ENCODE results near the gene P2RY2. TPM values are rescaled to one million over a fixed set of nuclear protein-coding genes. Genes with fewer than 3 reads are reported as not detected.
"Not testable (repeated sequence)": the region's sequence is repeated elsewhere in the genome, so short reads cannot be mapped to it uniquely, and the experiment has no call there.

P2RY2 gene
- polyA plus RNA-seq, 1 donor: 2.7 TPM

- DNase-seq: no peak
These were observed 29.8 kb upstream of the P2RY2 start for GRCh38 chr11:73188301-73188700.

DNA sequence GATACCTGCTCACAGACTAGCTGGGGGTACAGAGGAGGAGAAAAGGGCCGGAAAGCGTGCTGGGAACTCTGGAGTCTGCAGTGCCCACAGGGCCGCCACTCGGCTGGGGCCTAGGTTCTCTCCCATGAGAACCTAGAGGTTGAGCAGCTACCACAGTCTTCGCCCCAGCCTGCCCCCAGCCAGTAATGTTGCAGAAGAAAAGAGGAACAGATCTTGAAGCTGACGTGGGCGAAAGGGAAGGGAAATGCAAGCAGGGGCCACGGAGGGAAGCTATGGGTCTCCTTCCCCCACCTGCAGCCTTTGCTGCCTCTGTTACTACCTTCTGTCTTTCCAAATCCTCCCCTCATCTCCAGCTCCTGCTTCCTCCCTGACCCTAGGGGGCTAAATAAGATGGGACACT lies 28.8 kb upstream of the P2RY2 start:
- no peak for DNase-seq

- no peak for DNase-seq
These were observed 28.1 kb upstream of the P2RY2 start for GRCh38 chr11:73189723-73190556.

- DNase-seq: no peak
These were observed 27.6 kb upstream of the P2RY2 start for GRCh38 chr11:73190557-73190885.

- DNase-seq: no peak
These were observed 26.9 kb upstream of the P2RY2 start for GRCh38 chr11:73191151-73191550.

- DNase-seq: no peak
These were observed 25.8 kb upstream of the P2RY2 start for GRCh38 chr11:73192272-73192671.

DNA sequence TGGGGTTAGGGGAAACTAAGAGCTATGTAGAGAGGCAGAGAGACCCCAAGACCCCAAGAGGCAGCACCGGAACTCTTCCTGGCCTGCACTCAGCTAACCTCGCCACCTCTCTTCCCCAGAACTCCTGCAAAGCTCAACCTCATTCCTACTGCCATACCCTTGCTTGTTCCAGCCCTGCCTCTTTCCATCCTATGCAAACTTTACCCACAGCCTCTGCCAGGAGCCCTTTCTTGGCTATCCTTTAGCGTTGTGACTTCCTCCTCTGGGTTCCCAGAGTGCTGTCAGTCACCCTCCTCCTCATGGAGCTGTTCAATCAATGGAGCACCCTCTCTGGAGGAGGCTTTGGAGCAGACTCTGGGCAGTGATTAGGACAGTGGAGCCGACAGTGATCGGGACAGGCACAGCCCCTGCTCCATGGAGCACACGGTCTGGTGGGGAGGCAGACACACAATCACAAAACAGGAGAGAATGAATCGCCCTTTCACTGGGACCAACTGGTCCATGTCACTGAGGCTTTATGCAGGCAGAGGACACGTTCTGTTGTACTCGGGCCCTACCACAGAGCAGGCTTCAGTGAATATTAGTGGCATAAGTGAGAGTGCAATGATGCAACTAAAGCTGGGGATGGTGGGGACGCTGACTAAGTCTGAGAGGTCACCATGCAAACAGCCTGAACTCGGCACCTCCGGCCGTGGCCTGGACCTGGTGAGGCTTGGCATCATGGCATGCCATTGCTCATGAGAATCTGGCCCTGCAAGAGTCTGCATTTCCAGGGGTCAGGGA lies 24.6 kb upstream of the P2RY2 start:
- no peak for DNase-seq

- no peak for DNase-seq
These were observed 24.0 kb upstream of the P2RY2 start for GRCh38 chr11:73194034-73194507.

- no peak for DNase-seq
These were observed 23.5 kb upstream of the P2RY2 start for GRCh38 chr11:73194593-73194992.

DNA sequence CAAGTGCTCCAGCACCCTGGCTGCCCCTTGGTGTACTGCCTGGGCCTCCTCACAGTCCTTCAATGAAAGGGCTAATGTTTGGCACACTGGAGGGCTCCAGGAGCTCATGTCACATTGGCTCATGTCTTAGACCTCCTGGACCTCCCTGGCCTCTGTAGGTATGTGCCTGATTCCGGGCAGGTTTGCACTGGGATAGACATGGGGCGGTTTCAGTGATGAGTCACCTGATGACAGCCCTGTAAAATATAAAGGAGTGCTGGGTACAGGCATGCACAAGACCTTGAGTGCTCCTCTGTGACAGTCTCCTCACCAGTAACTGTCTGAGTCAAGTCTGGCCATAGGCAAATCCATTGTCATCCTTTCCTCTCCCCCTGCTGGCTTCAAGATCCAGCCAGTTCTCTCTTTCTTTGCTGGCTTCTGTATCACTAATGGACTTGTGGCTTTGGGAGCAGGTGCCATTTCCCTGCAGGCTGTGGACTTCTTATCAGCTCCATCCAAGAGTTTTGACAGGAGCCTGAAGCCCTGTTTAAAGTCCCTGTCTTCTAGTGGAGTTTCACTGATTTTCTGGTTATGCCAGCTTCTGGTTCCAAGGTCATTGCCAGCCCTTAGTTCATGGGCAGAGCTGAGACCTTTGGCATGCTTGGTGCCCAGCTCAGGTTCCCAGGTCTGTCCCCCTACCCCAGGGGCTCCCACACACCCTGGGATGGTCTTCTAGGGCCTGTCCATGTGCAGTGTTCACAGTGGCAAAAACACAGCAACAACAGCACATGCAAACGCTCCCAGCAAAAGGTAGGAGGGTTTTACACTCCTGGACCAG lies 22.7 kb upstream of the P2RY2 start:
- no peak for DNase-seq

- DNase-seq: no peak
These were observed 21.5 kb upstream of the P2RY2 start for GRCh38 chr11:73196576-73196975.

GRCh38 chr11:73197348-73197747 lies 20.7 kb upstream of the P2RY2 start:
- no peak for DNase-seq

DNA sequence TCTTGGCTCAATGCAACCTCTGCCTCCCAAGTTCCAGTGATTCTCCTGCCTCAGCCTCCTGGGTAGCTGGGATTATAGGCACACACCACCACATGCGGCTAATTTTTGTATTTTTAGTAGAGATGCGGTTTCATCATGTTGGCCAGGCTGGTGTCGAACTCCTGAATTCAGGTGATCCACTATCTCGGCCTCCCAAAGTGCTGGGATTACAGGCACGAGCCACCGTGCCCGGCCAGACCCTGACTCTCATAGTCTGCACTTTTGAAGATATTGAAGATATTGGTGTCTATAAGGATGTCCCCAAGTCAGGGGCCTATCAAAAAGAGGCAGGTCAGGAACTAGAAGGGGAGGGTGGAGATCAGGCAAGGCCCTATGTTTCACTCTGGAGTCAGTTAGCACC lies 20.3 kb upstream of the P2RY2 start:
- DNase-seq: not testable (repeated sequence)

GRCh38 chr11:73198677-73199076 lies 19.4 kb upstream of the P2RY2 start:
- no peak for DNase-seq

- no peak for DNase-seq
These were observed 18.6 kb upstream of the P2RY2 start for GRCh38 chr11:73199446-73199845.

DNA sequence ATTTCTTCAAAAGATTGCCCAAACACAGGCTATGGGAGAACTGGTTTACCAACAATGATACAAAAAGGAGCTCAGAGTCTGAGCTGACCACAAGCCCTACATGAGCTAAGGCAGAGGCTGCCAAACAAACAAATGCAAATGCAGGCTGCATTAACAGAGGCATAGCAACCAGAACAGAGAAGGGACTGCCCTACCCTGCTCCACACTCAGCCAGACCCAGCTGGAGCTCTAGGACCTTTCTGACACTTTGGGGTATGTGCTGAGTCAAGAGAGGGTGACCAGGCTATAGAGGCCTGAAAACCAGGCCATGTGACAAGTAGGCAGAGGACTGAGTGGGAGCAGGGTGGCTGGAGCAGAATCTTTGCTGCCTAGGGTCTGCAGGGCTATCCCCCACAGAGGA lies 17.8 kb upstream of the P2RY2 start:
- no peak for DNase-seq

DNA sequence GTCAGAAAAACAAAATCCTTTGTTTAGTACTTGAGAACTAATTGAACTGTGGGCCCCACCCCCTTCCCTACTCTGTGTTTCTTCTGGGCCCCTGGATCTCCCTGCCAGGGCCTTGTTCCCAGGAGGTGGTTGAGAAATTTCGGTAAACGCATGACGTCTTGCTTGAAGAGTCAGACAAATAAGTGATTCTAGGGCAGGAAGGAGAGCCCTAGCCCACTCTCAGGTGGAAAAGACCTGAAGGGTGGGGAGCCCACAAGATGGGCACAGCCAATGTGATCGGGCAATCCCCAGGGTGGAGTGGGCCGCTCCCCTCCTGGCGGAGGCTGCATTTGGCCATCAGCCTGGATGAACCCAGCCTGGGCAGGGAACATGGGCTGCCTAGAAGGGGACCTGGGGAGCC lies 16.8 kb upstream of the P2RY2 start:
- DNase-seq: no peak

DNA sequence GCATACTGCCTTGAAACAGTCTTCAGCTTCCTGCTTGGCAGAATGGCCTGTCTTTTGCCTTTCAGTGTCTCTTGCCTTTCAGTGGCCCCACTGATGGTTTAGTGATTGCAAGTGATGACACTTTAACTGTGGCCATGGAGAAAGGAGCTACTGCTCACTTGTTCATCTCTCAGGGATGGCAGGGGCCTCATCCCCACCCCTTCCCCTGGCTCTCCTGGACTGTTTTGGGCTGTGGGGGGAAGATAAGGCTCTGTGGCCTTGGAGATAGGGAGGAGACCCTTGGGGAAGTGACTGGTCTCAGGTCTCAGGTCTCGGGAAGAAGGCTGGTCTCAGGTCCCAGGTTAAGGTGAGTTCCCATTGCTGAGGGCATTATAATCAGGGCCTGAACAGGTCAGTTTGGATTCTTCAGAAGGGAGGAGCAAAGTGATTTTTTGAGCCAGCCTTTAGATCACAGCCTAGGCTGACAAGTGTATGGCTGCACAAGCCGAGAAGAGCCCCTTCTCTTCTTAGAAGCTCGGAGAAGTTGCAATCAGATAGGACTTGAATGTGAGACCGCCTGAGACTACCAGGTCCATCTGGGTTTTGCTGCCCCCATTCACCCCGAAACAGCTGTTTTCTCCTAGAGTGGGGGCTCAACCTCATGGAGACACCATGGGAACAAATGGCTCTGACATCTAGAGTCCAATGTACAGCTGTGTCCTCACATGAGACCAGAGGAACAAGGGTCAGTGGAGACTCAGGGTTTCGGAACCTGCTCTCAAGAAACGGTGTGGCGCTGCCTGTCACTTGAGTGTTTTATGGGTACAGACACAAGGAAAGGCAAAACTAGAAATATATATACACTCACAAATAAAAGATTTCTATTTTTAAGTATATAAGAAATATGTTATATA lies 15.9 kb upstream of the P2RY2 start:
- no peak for DNase-seq

- no peak for DNase-seq
These were observed 14.8 kb upstream of the P2RY2 start for GRCh38 chr11:73203322-73203721.

- no peak for DNase-seq
These were observed 14.3 kb upstream of the P2RY2 start for GRCh38 chr11:73203790-73204189.

DNA sequence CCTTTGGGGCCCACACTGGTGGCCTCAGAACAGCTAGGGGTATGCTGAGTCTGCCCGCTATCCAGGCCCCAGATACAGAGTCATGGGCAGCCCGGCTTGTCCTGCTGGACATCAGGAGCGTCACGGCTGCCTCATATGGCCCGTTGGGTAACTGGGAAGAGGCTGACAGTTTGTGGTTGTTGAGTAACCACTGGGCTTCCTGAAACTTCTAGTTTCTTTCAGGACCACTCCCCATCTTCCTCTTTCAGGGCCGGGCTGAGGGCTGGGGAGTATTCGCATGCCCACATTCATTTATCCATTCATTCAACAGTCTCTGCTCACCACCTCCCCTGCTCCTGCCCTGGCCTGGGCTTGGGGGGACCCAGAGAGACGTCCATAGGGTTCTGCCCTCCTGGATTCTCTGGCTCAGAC lies 13.4 kb upstream of the P2RY2 start:
- DNase-seq: no peak
